ENCODE measurements around the gene CLEC4G. TPM values are rescaled to one million over a fixed set of nuclear protein-coding genes. Genes with fewer than 3 reads are reported as not detected.

CLEC4G gene
- total and polyA plus RNA-seq, 2 of the 13 experiments (the other 11 are each of a cell fraction or from before 2014, with no cell fraction given), result not detected

DNA sequence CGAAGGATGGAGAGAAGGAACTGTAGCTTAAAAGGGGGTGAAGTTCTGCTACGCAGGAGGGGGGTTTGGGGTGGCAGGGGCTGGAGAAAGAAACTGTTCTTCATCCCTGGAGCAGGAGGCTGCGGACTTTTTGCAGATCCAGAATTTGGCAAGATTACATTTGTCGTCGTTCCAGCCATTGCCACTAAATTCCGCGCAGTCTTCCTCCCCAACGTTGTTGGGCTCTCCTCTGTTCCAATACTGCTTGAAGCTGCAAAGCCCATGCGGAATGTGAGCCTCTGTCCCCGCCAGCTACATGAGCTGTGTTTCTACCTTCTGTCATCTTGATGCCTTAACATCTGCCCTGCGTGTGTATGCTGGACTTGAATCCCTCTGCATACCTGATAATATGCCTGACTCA, 11.1 kb upstream of the CLEC4G start:
- H2AFZ ChIP-seq (ENCODE audit: low read length), result no peak overlapping the region
- ATAC-seq (no peak), DNase-seq (ENCODE audit: low spot score) (no peak), FAIRE-seq (no peak)
- no peak overlapping the region for H3K4me3 ChIP-seq (replicated peaks in 1 of 3; ENCODE audit: insufficient read depth in 1 of 3, low read depth in 2 of 3, low read length in 3 of 3)
- no peak overlapping the region for H3K9ac ChIP-seq (ENCODE audit: insufficient read depth, low read depth, low read length)
- in situ Hi-C loops (cut with HindIII; ENCODE audit: extremely low pct_ligation_motif_present, low pct_unique_long_range_greater_than_20kb) (no loop called here), intact Hi-C loops (cut with micrococcal nuclease; ENCODE audit: unreplicated experiment) (no loop called here)
- no peak overlapping the region for H3K4me2 ChIP-seq (ENCODE audit: low read depth, low read length)
- TF ChIP-seq TRIM22 (IDR thresholded peaks at IDR 0.05) (no peak), MAZ (IDR thresholded peaks at IDR 0.05; ENCODE audit: borderline replicate concordance, low read depth, low read length) (no peak), MAZ (CRISPR knock-in tag; IDR thresholded peaks at IDR 0.05; ENCODE audit: low read depth) (no peak), ZNF660 (CRISPR knock-in tag; IDR thresholded peaks at IDR 0.05; ENCODE audit: borderline replicate concordance, low read depth) (no peak), MTERF4 (CRISPR knock-in tag; IDR thresholded peaks at IDR 0.05) (no peak), NFRKB (IDR thresholded peaks at IDR 0.05) (no peak), SMC3 (IDR thresholded peaks at IDR 0.05; ENCODE audit: low read length) (no peak), CREB3 (CRISPR knock-in tag; IDR thresholded peaks at IDR 0.05) (no peak), STAT5B (CRISPR knock-in tag; IDR thresholded peaks at IDR 0.05) (no peak), ZNF737 (CRISPR knock-in tag; IDR thresholded peaks at IDR 0.05; ENCODE audit: borderline replicate concordance) (no peak), SMAD1 (CRISPR knock-in tag; IDR thresholded peaks at IDR 0.05; ENCODE audit: borderline replicate concordance, low read depth) (no peak), ZBTB21 (CRISPR knock-in tag; IDR thresholded peaks at IDR 0.05) (no peak), GMEB2 (CRISPR knock-in tag; IDR thresholded peaks at IDR 0.05; ENCODE audit: low read depth) (no peak), TMF1 (CRISPR knock-in tag; IDR thresholded peaks at IDR 0.05; ENCODE audit: low read depth) (no peak), RFXANK (CRISPR knock-in tag; IDR thresholded peaks at IDR 0.05) (no peak), ARID3A (IDR thresholded peaks at IDR 0.05; ENCODE audit: low read depth, low read length) (no peak), MED8 (CRISPR knock-in tag; IDR thresholded peaks at IDR 0.05; ENCODE audit: insufficient replicate concordance) (no peak), JDP2 (CRISPR knock-in tag; IDR thresholded peaks at IDR 0.05; ENCODE audit: borderline replicate concordance) (no peak), ZMYM2 (CRISPR knock-in tag; IDR thresholded peaks at IDR 0.05) (no peak)
- ChIA-PET POLR2A (interaction anchor here (0.7 to 0.9 kb wide), 2 partner anchors 167 to 344 kb away, joined by 3 read pairs; no protein-coding TSS in a partner anchor), CTCF (ENCODE audit: low intra/inter-chr PET ratio, low total read pairs) (no interaction called here)
- no peaks in the 10 kb centered on the region for H4K20me1 ChIP-seq (ENCODE audit: insufficient read depth, low read length)
- peaks cover 3 to 27% of the 10 kb centered on the region in 2 experiments; a peak in 2 of 5 replicates for H3K27me3 ChIP-seq (ENCODE audit: control insufficient read depth in 1 of 2, insufficient read depth in 2 of 2, low read length in 2 of 2)
- no TSS peak for BruUV-seq (replicated peaks)
- WGBS (ENCODE audit: low lambda C conversion rate), result 22% methylated on average over 10 of the region's 11 CpGs
- no peaks in the 10 kb centered on the region for H3K9me3 ChIP-seq (ENCODE audit: low read length)
- no peak overlapping the region for H3K27ac ChIP-seq (ENCODE audit: extremely low read length, insufficient read depth, low read length)
- H3K79me2 ChIP-seq (ENCODE audit: insufficient read depth, low read length), result no peaks in the 10 kb centered on the region
- peaks cover 6% of the 10 kb centered on the region; the same call in 1 of the 2 replicates for H3K4me1 ChIP-seq (ENCODE audit: insufficient read depth, low read length)
- H3K36me3 ChIP-seq (replicated peaks in 1 of 2; ENCODE audit: control insufficient read depth in 1 of 2, insufficient read depth in 2 of 2, low read length in 2 of 2), result no peaks in the 10 kb centered on the region
